IMR-90 (cell line): ENCODE measurements around the gene TPPP. TPM values are rescaled to one million over a fixed set of nuclear protein-coding genes. Genes with fewer than 3 reads are reported as not detected.

Experiments
- ATAC-seq: fragments of 200-7000 bp; cut with Tn5 transposase; 2 replicates; pipeline ENCODE4 v1.9.1; 2020; ENCODE audit warnings: low read depth, mild to moderate bottlenecking, moderate library complexity
- BruUV-seq: library from RNA; stranded (reverse); fragments of 400-500 nt; replicated peaks from 2 replicates; lab custom pipeline; 2021; lab: Mats Ljungman, UMichigan
- CTCF ChIA-PET: fragments of 300-600 bp; formaldehyde crosslinking; extraction: SDS; loops from one replicate; lab custom pipeline; 2021; ENCODE audit warnings: antibody characterized with exemption; lab: Yijun Ruan, JAX
- POLR2A ChIA-PET: fragments of 300-600 bp; sonication (Branson Sonifier 250); formaldehyde crosslinking; loops from one replicate; lab custom pipeline; 2022; ENCODE audit warnings: antibody characterized with exemption; ENCODE audit not compliant: unreplicated experiment; lab: Charles Lee
- DNase-seq: peaks from one replicate; pipeline ENCODE4 v3.0.0; 2013
- H2AFZ ChIP-seq: replicated peaks from 2 replicates; pipeline ENCODE3; 2013; ENCODE audit warnings: low read length, mild to moderate bottlenecking; ENCODE audit not compliant: poor library complexity
- H2AK5ac ChIP-seq: 2 replicates; pipeline ENCODE4 v1.6.1; 2013; ENCODE audit warnings: low read depth, low read length, inconsistent platforms
- H2AK9ac ChIP-seq: replicated peaks from 2 replicates; pipeline ENCODE3; 2013; ENCODE audit warnings: mild to moderate bottlenecking, low read depth, low read length, moderate library complexity; ENCODE audit not compliant: poor library complexity
- H2BK120ac ChIP-seq: 2 replicates; pipeline ENCODE4 v1.6.1; 2013; ENCODE audit warnings: low read depth, low read length, inconsistent platforms
- H2BK15ac ChIP-seq: 3 replicates; pipeline ENCODE4 v1.6.1; 2013; ENCODE audit warnings: low read depth, low read length, inconsistent platforms
- H2BK20ac ChIP-seq: 2 replicates; pipeline ENCODE4 v1.6.1; 2013; ENCODE audit warnings: low read depth, mild to moderate bottlenecking, inconsistent platforms, low read length, moderate library complexity
- H2BK5ac ChIP-seq: 2 replicates; pipeline ENCODE4 v1.6.1; 2013; ENCODE audit warnings: mild to moderate bottlenecking, low read depth, low read length, inconsistent platforms; ENCODE audit not compliant: poor library complexity, severe bottlenecking
- H3K14ac ChIP-seq: replicated peaks from 2 replicates; pipeline ENCODE4 v1.6.1; 2013; ENCODE audit warnings: low read depth, low read length, inconsistent platforms
- H3K18ac ChIP-seq: 2 replicates; pipeline ENCODE4 v1.6.1; 2013; ENCODE audit warnings: low read depth, low read length, control low read depth
- H3K23ac ChIP-seq: 2 replicates; pipeline ENCODE4 v1.6.1; 2013; ENCODE audit warnings: low read depth, low read length, inconsistent platforms
- H3K27ac ChIP-seq: 2 replicates; pipeline ENCODE4 v1.5.1; 2013; ENCODE audit warnings: mild to moderate bottlenecking, control low read depth, low read length; ENCODE audit not compliant: insufficient read depth
- H3K27me3 ChIP-seq: 2 replicates; pipeline ENCODE4 v1.6.1; 2013; ENCODE audit warnings: low read length; ENCODE audit not compliant: control insufficient read depth, insufficient read depth
- H3K36me3 ChIP-seq: 2 replicates; pipeline ENCODE4 v1.6.1; 2013; ENCODE audit warnings: low read length, mixed read lengths; ENCODE audit not compliant: control insufficient read depth, insufficient read depth
- H3K4ac ChIP-seq: 2 replicates; pipeline ENCODE4 v1.6.1; 2013; ENCODE audit warnings: low read depth, low read length, inconsistent platforms
- H3K4me1 ChIP-seq: 2 replicates; pipeline ENCODE4 v1.6.1; 2013; ENCODE audit warnings: low read length, mixed read lengths; ENCODE audit not compliant: control insufficient read depth, insufficient read depth
- H3K4me2 ChIP-seq: 2 replicates; pipeline ENCODE4 v1.6.1; 2013; ENCODE audit warnings: low read depth, mild to moderate bottlenecking, control low read depth, low read length, moderate library complexity
- H3K4me3 ChIP-seq: 2 replicates; pipeline ENCODE4 v1.5.1; 2013; ENCODE audit warnings: low read depth, mild to moderate bottlenecking, control low read depth, low read length, moderate library complexity; ENCODE audit not compliant: insufficient read depth
- H3K56ac ChIP-seq: 2 replicates; pipeline ENCODE4 v1.6.1; 2013; ENCODE audit warnings: low read length, inconsistent platforms; ENCODE audit not compliant: insufficient read depth; ENCODE audit errors: extremely low read depth
- H3K79me1 ChIP-seq, 2 experiments: 2 replicates each; pipeline ENCODE4 v1.6.1; 2013; ENCODE audit warnings: low read length in 2 of 2, inconsistent platforms in 1 of 2, low read depth in 1 of 2
- H3K9ac ChIP-seq: 2 replicates; pipeline ENCODE4 v1.6.1; 2013; ENCODE audit warnings: low read depth, low read length, control low read depth
- H3K9me1 ChIP-seq: 2 replicates; pipeline ENCODE4 v1.6.1; 2013; ENCODE audit warnings: low read length, inconsistent platforms; ENCODE audit not compliant: insufficient read depth
- H3K9me3 ChIP-seq: 2 replicates; pipeline ENCODE4 v1.6.1; 2013; ENCODE audit warnings: low read length; ENCODE audit not compliant: control insufficient read depth, insufficient read depth
- H4K20me1 ChIP-seq: 2 replicates; pipeline ENCODE4 v1.6.1; 2013; ENCODE audit warnings: low read length, inconsistent platforms; ENCODE audit not compliant: insufficient read depth
- H4K5ac ChIP-seq: 2 replicates; pipeline ENCODE4 v1.6.1; 2013; ENCODE audit warnings: mild to moderate bottlenecking, low read depth, low read length, control low read depth
- H4K8ac ChIP-seq, 2 experiments: 2 replicates each; pipeline ENCODE4 v1.6.1; 2013; ENCODE audit warnings: low read depth in 2 of 2, low read length in 2 of 2, control low read depth in 1 of 2, inconsistent platforms in 1 of 2
- H4K91ac ChIP-seq: 2 replicates; pipeline ENCODE4 v1.6.1; 2013; ENCODE audit warnings: low read depth, low read length, inconsistent platforms; ENCODE audit not compliant: insufficient read depth
- BHLHE40 ChIP-seq: fragments of 150-350 bp; IDR thresholded peaks from 2 replicates; pipeline ENCODE4 v1.6.1; 2016; ENCODE audit warnings: mild to moderate bottlenecking, low read depth, low read length
- CEBPB ChIP-seq: IDR thresholded peaks from 2 replicates; pipeline ENCODE4 v1.6.1; 2012; ENCODE audit warnings: low read depth, low read length, improper control_type of control experiment
- FOS ChIP-seq: fragments of 150-350 bp; IDR thresholded peaks from 2 replicates; pipeline ENCODE4 v1.6.1; 2016; ENCODE audit warnings: low read depth, low read length
- MAFK ChIP-seq: IDR thresholded peaks from 2 replicates; pipeline ENCODE4 v1.6.1; 2012; ENCODE audit warnings: low read depth, low read length, improper control_type of control experiment
- MAZ ChIP-seq: IDR thresholded peaks from 2 replicates; pipeline ENCODE4 v1.6.1; 2012; ENCODE audit warnings: low read depth, mild to moderate bottlenecking, low read length, improper control_type of control experiment, moderate library complexity, borderline replicate concordance
- MXI1 ChIP-seq: IDR thresholded peaks from 2 replicates; pipeline ENCODE4 v1.6.1; 2012; ENCODE audit warnings: low read depth, mild to moderate bottlenecking, low read length, moderate library complexity, borderline replicate concordance
- NFE2L2 ChIP-seq: fragments of 150-350 bp; IDR thresholded peaks from 2 replicates; pipeline ENCODE4 v1.6.1; 2016; ENCODE audit warnings: low read depth, mild to moderate bottlenecking, low read length
- POLR2A ChIP-seq: IDR thresholded peaks from 2 replicates; pipeline ENCODE4 v1.6.1; 2012; ENCODE audit warnings: mild to moderate bottlenecking, low read depth, low read length
- RAD21 ChIP-seq: IDR thresholded peaks from 2 replicates; pipeline ENCODE4 v1.6.1; 2012; ENCODE audit warnings: low read length, improper control_type of control experiment
- RCOR1 ChIP-seq: IDR thresholded peaks from 2 replicates; pipeline ENCODE4 v1.6.1; 2012; ENCODE audit warnings: mild to moderate bottlenecking, low read length, improper control_type of control experiment; ENCODE audit not compliant: insufficient replicate concordance
- RFX5 ChIP-seq: IDR thresholded peaks from 2 replicates; pipeline ENCODE4 v1.8.0; 2012; ENCODE audit warnings: low read depth, mild to moderate bottlenecking, low read length, moderate library complexity
- SMC3 ChIP-seq: fragments of 150-350 bp; IDR thresholded peaks from 2 replicates; pipeline ENCODE4 v1.6.1; 2016; ENCODE audit warnings: low read depth, mild to moderate bottlenecking, antibody characterized with exemption, low read length, moderate library complexity
- USF2 ChIP-seq: fragments of 150-350 bp; IDR thresholded peaks from 2 replicates; pipeline ENCODE4 v1.6.1; 2017; ENCODE audit warnings: mild to moderate bottlenecking, antibody characterized with exemption, low read length, low read depth
- WGBS, 2 experiments: methylation state at CpG; one replicate each; pipeline versions ENCODE4 v1.1.5 to v1.1.7; 2013; ENCODE audit warnings: missing lambda C conversion rate in 2 of 2; ENCODE audit not compliant: insufficient read length in 1 of 2; ENCODE audit errors: extremely low coverage in 2 of 2; 5-methylcytosine and 5-hydroxymethylcytosine counted together
- dilution Hi-C: fragments of 300-500 bp; cut with HindIII; formaldehyde crosslinking; loops from one replicate; pipeline ENCODE4 v1.14.3; 2018; ENCODE audit warnings: low sequenced_read_pairs; ENCODE audit not compliant: unreplicated experiment
- in situ Hi-C: fragments of 300-500 bp; cut with MboI; formaldehyde crosslinking; loops from 3 replicates; pipeline ENCODE4 v1.14.3; 2019; ENCODE audit warnings: low sequenced_read_pairs, inconsistent platforms, mixed read lengths
- intact Hi-C: fragments of 100-400 bp; cut with micrococcal nuclease; formaldehyde crosslinking; loops from 2 replicates; pipeline ENCODE4 v1.10.0; 2022
- polyA plus RNA-seq, 3 experiments: library from polyadenylated mRNA; depleted of rRNA; stranded (reverse); fragments of >200 nt; gene quantifications; 2 replicates each; pipeline ENCODE4 v1.2.3, GENCODE V29; 2012; ENCODE audit warnings: low replicate concordance in 1 of 3
- total RNA-seq: library from RNA; depleted of rRNA; stranded (reverse); fragments of >200 nt; gene quantifications from 2 replicates; pipeline ENCODE4 v1.2.3, GENCODE V29; 2012
- TF ChIP-seq, protein P1 (sequence below): fragments of 150-350 bp; IDR thresholded peaks from 2 replicates; pipeline ENCODE4 v1.6.1; 2016; ENCODE audit warnings: low read depth, mild to moderate bottlenecking, low read length, moderate library complexity, borderline replicate concordance
- TF ChIP-seq, protein P2 (sequence below): conservative IDR thresholded peaks from 2 replicates; pipeline ENCODE4 v1.5.1; 2012; ENCODE audit warnings: mild to moderate bottlenecking, low read depth, low read length, improper control_type of control experiment

Gene TPPP
- total and polyA plus RNA-seq, 2 of the 4 experiments (the other 2 are of a cell fraction): under 0.01 to 0.07 TPM

DNA sequence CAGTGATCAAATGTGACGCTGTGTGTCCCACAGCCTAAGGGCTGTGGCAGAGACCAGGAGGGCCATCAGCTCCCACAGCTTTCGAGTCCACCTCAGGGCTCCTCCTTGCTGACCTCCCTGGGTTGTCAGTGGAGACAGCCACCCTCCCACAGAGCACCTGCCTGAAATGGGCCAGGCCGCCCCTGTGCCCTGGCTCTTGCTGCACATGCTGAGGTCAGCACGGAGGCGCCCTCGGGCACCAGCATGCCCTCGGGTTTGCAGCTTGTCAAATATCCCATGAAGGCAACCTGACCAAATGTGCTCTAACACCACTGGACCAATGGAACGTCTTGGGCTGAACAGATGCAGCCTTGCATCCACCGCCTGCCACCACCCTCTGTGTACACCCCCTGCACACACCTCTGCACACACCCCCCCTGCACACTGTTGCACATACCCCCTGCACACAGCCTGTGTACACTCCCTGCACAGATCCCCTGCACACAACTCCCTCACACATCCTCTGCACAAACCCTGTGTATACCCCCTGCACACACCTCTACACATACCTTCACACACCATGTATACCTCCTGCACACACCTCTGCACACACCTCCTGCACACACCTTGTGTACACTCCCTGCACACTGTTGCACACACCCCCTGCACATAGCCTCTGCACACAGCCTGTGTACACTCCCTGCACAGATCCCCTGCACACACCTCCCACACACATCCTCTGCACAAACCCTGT lies 83.0 kb downstream of the TPPP start:
- Histone ChIP-seq H3K9ac (no peak overlapping the region), H3K4me3 (no peak overlapping the region), H4K5ac (no peak overlapping the region), H2AK5ac (no peak overlapping the region), H3K4me1 (peaks cover 2% of the 10 kb centered on the region; the same call in 1 of the 2 replicates), H3K4me2 (no peak overlapping the region), H3K27ac (no peak overlapping the region), H4K20me1 (no peaks in the 10 kb centered on the region), H3K27me3 (peaks cover 11% of the 10 kb centered on the region; the same call in 1 of the 2 replicates), H3K9me3 (no peaks in the 10 kb centered on the region), H2AFZ (peak overlapping the region; percentile 32), H2BK15ac (no peak overlapping the region), H3K18ac (no peak overlapping the region), H4K91ac (no peak overlapping the region), H3K79me1 (peaks cover 10 to 13% of the 10 kb centered on the region in 2 experiments; a peak in 3 of 4 replicates), H3K9me1 (peaks cover 5% of the 10 kb centered on the region), H2BK5ac (no peak overlapping the region), H3K36me3 (no peaks in the 10 kb centered on the region), H3K4ac (no peak overlapping the region), H4K8ac (no peak overlapping the region), H2BK120ac (no peak overlapping the region), H3K56ac (no peak overlapping the region), H3K23ac (no peak overlapping the region), H3K14ac (no peak overlapping the region), H2AK9ac (peak overlapping the region; percentile 28), H2BK20ac (no peak overlapping the region)
- in situ Hi-C loops: no loop called here
- 84% methylated on average over 8 of the region's 9 CpGs; no CpG with 5 or more reads in 1 of the 2 experiments for WGBS, 2 experiments
- ATAC-seq (no peak), DNase-seq (no peak)
- no TSS peak for BruUV-seq
- CTCF ChIA-PET: no interaction called here
- POLR2A ChIA-PET: no interaction called here
- intact Hi-C loops: loop anchor here (10.0 kb wide), 1 partner anchor 295 kb away; no protein-coding TSS in a partner anchor
- dilution Hi-C loops: no loop called here
- TF ChIP-seq CEBPB (no peak), MXI1 (no peak), USF2 (no peak), NFE2L2 (no peak), FOS (no peak), RCOR1 (no peak), MAFK (no peak), SMC3 (no peak), POLR2A (no peak), BHLHE40 (no peak), MAZ (no peak), RFX5 (no peak), RAD21 (no peak)
- TF ChIP-seq, protein P1, sequence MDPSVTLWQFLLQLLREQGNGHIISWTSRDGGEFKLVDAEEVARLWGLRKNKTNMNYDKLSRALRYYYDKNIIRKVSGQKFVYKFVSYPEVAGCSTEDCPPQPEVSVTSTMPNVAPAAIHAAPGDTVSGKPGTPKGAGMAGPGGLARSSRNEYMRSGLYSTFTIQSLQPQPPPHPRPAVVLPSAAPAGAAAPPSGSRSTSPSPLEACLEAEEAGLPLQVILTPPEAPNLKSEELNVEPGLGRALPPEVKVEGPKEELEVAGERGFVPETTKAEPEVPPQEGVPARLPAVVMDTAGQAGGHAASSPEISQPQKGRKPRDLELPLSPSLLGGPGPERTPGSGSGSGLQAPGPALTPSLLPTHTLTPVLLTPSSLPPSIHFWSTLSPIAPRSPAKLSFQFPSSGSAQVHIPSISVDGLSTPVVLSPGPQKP: no peak
- TF ChIP-seq, protein P2, sequence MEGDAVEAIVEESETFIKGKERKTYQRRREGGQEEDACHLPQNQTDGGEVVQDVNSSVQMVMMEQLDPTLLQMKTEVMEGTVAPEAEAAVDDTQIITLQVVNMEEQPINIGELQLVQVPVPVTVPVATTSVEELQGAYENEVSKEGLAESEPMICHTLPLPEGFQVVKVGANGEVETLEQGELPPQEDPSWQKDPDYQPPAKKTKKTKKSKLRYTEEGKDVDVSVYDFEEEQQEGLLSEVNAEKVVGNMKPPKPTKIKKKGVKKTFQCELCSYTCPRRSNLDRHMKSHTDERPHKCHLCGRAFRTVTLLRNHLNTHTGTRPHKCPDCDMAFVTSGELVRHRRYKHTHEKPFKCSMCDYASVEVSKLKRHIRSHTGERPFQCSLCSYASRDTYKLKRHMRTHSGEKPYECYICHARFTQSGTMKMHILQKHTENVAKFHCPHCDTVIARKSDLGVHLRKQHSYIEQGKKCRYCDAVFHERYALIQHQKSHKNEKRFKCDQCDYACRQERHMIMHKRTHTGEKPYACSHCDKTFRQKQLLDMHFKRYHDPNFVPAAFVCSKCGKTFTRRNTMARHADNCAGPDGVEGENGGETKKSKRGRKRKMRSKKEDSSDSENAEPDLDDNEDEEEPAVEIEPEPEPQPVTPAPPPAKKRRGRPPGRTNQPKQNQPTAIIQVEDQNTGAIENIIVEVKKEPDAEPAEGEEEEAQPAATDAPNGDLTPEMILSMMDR: no peak
